SK-N-MC (cell line): Measurements from ENCODE around the gene CDH22.

Source experiments
- DNase-seq: peaks from one replicate; pipeline ENCODE4 v3.0.0-alpha.2; 2011; ENCODE audit warnings: low read depth, low spot score
- H3K27ac ChIP-seq: fragments of 200-600 bp; sonication (generic); 2 replicates; pipeline ENCODE4 v1.5.1; 2016; ENCODE audit warnings: mixed run types
- H3K36me3 ChIP-seq: fragments of 200-600 bp; sonication (generic); 2 replicates; pipeline ENCODE4 v1.6.1; 2017; ENCODE audit warnings: antibody characterized with exemption, low read length, mixed read lengths; ENCODE audit not compliant: insufficient read depth
- H3K4me3 ChIP-seq: fragments of 200-600 bp; sonication (generic); 2 replicates; pipeline ENCODE4 v1.5.1; 2016
- H3K9ac ChIP-seq: fragments of 200-600 bp; sonication (generic); 2 replicates; pipeline ENCODE4 v1.8.0; 2017; ENCODE audit warnings: mixed run types, mixed read lengths; ENCODE audit not compliant: insufficient read length
- H3K9me3 ChIP-seq: fragments of 200-600 bp; sonication (generic); 2 replicates; pipeline ENCODE4 v1.6.1; 2017; ENCODE audit warnings: low read depth, mild to moderate bottlenecking, antibody characterized with exemption, low read length, moderate library complexity, mixed read lengths
- EZH2 ChIP-seq: fragments of 200-600 bp; sonication (generic); IDR thresholded peaks from one replicate; pipeline ENCODE4 v1.6.1; 2017; ENCODE audit warnings: antibody characterized with exemption
- FOXP2 ChIP-seq: optimal IDR thresholded peaks from 2 replicates; pipeline ENCODE3; 2011; ENCODE audit warnings: mild to moderate bottlenecking, moderate library complexity; ENCODE audit not compliant: insufficient read depth; ENCODE audit errors: extremely low read length, control extremely low read depth
- POLR2AphosphoS5 ChIP-seq: IDR thresholded peaks from 2 replicates; pipeline ENCODE4 v1.6.1; 2012; ENCODE audit warnings: mild to moderate bottlenecking, low read depth, low read length, borderline replicate concordance

CDH22 gene

DNA sequence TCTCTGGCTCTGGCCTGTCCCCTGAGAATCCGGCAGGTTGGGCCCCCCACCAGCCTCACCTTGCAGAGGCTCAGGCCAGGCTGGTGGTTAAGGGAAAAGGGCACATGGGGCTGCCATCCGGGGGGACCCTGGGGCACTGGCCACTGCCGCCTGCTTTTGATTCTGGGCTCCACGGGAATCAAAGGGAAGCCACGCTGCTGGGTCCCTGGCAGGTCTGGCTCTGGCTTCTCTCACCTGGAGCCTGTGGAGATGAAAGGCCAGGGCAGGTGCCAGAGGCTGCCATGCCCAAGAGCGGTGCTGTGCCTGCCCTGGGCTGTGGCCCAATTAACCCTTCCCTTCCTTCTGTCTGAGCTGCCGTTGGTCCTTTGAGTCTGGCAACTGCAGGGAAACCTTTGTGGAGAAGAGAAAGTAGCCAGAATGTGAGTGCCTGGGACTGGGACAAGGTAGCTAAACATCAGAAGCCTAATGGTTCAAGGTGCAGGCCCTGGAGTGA lies 9.4 kb upstream of the CDH22 start:
- Histone ChIP-seq H3K9ac (no peak overlapping the region), H3K36me3 (no peaks in the 10 kb centered on the region), H3K4me3 (no peak overlapping the region), H3K9me3 (no peaks in the 10 kb centered on the region), H3K27ac (no peak overlapping the region)
- TF ChIP-seq FOXP2 (no peak), EZH2 (no peak), POLR2AphosphoS5 (no peak)
- no peak for DNase-seq

DNA sequence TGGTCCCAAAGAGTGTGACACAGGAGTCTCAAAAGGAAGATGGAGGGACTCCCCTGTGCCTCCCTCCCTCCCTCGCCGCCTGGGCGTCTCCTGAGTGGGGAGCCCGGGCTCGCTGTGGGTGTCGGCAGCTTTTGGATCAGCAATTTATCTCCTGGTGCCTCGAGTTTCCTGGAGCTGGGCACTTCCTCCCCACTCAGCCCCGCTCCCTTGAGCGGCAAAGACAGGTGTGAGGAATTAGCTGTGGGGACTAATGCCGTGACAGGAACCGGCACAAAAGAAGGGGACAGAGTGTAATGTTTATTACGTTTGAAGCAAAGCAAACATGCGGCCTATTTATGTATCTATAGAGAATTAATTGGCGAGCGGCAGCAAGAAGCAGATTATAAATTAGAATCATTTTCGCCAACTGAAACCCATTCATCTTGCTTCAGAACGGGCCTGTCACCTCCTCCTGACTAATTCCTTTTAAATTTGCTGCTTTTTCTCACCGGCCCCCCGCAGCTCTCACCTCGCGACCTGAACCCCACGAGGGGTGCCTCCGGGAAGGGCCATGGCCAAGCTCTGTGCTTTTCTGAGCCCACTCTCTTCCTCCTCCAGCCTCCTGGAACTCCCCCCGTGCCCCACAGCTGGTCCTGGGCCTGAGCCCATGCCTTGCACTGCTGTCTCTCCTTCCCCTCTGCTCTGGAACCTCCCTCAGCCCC lies 8.8 kb upstream of the CDH22 start:
- H3K36me3 ChIP-seq: no peaks in the 10 kb centered on the region
- no peak overlapping the region for H3K27ac ChIP-seq
- H3K9ac ChIP-seq: no peak overlapping the region
- H3K4me3 ChIP-seq: no peak overlapping the region
- no peak for DNase-seq
- TF ChIP-seq EZH2: no peak
- TF ChIP-seq POLR2AphosphoS5: no peak
- TF ChIP-seq FOXP2: no peak
- H3K9me3 ChIP-seq: no peaks in the 10 kb centered on the region

DNA sequence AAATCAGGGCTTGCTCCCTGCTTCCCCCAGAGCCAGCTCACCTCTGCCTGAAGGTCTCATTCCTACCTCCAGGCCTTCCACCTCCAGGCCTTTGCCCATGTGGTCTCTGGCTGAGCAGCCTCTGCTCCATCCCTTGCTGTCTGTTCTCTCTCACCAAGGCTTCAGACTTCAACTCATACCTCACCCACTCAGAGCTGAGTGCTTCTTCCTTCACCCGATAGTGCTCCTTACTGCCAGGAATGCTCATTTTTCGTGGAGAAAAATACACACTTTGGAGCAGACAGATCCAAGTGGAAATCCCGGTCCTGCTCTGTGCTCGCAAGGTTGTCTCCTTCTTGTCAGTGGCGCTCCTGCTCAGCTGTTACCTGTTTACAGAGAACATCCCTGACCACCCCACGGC lies 7.0 kb upstream of the CDH22 start:
- no peak for TF ChIP-seq FOXP2
- TF ChIP-seq POLR2AphosphoS5: no peak
- no peak for TF ChIP-seq EZH2
- no peak overlapping the region for H3K4me3 ChIP-seq
- no peak overlapping the region for H3K27ac ChIP-seq
- H3K9ac ChIP-seq: no peak overlapping the region
- DNase-seq: no peak
- no peaks in the 10 kb centered on the region for H3K36me3 ChIP-seq
- no peaks in the 10 kb centered on the region for H3K9me3 ChIP-seq

DNA sequence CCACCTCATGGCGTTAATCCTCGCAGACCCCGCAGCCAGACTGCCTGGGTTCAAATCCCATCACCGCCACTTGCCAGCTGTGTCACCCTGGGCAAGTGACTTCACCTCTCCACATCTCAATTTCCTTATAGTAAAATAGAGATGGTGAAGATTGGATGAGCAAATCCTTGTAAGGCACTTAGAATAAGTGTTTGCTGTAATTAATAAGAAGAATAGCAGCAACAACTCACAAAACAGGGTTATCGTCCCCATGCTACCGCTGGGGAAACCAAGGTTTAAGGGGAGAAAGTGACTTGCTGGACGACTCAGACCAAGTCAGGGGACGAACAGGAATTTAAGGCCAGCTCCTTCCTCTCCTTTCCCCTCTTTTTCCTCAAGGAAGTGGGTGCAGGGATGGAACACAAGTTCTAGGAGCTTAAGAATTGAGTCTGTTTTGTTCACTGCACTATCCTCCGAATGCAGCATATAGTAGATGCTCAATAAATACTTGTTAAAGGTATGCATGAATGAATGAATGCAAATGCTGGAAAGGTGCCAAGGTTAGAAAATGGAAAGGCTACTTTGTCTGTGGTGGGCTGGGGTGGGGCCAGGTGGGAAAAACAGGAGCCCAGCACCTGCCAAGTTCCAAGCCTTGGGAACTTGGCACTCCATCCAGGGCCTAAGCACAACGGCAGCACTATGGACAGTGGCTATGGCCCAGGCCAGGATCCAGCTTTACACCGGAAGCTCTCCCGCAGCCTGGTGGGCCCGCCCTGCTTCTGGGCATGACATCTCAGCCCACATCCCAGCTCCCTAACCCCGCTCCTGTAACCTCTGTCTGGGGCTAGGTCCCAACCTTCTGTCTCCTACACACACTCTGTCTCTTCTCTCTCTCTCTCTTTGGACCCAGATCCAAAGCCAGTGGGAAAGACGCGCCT lies 4.9 kb upstream of the CDH22 start:
- TF ChIP-seq EZH2 (peak; percentile 38), FOXP2 (no peak)
- H3K27ac ChIP-seq: no peak overlapping the region
- H3K36me3 ChIP-seq: no peaks in the 10 kb centered on the region
- no peaks in the 10 kb centered on the region for H3K9me3 ChIP-seq
- H3K4me3 ChIP-seq: no peak overlapping the region
- DNase-seq: no peak
- no peak overlapping the region for H3K9ac ChIP-seq

DNA sequence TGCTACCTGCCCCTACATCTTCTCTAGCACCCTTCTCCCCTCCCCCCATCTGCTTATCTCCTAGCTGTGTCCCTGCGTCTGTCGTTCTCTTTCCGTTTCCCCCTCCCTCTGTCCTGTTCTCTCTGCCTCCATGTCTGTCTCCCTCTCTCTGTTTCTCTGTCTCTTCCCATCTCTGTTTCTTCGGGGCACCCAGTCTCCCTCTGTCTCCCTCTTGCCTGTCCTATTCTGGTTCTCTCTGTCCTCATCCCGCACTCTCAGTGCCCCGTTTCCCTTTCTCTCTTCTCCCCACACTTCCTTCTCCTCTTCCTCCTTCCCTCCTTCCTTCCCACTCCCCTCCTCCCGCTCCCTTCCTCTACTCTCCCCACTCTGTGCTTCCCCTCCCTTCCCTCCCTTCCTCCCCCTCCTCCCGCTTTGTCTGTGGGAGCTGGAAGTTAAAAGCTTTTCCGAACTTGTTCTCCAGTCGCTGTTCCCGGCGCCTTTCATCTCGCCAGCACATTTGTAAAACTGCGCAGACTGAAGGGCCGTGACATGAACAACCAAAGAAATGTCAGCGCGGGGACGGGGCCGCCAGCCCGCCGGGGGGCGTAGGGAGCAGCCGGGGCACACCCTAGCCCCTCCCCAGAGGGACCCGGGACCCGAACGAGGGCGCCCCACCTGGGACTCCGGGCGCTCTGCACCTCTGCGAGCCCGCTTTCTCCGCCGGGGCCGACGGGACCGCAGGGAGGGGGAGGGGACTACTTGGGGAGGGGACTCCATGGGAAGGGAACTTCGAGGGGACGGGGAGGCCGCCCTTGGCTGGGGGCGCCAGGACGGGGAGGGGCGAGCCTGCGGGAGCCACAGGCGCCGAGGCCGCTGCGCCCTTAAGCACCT lies 4.0 kb upstream of the CDH22 start:
- H3K36me3 ChIP-seq: no peaks in the 10 kb centered on the region
- no peak for DNase-seq
- TF ChIP-seq FOXP2 (no peak), EZH2 (peak; percentile 93), POLR2AphosphoS5 (no peak)
- H3K27ac ChIP-seq: no peak overlapping the region
- H3K4me3 ChIP-seq: no peak overlapping the region
- H3K9me3 ChIP-seq: no peaks in the 10 kb centered on the region
- no peak overlapping the region for H3K9ac ChIP-seq

DNA sequence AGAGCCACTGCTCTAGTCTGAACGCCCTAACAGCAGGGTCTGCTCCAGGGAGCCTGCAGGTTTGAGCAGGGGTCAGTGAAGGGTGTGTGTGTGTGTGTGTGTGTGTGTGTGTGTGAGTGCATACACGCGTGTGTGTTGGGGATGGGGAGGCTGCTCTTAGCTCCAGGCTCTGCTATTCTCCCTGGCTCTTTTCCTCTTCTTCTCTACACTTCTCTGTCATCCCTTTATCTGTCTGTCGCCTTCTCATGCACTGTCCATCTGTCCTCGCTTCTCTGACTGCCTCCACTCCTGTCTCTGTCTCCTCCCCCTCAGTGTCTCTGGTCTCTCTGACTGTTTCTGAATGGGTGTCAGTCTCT lies 3.4 kb upstream of the CDH22 start:
- no peak for DNase-seq
- Histone ChIP-seq H3K36me3 (no peaks in the 10 kb centered on the region), H3K4me3 (no peak overlapping the region), H3K9ac (no peak overlapping the region), H3K9me3 (no peaks in the 10 kb centered on the region), H3K27ac (no peak overlapping the region)
- no peak for TF ChIP-seq FOXP2
- no peak for TF ChIP-seq POLR2AphosphoS5
- no peak for TF ChIP-seq EZH2

DNA sequence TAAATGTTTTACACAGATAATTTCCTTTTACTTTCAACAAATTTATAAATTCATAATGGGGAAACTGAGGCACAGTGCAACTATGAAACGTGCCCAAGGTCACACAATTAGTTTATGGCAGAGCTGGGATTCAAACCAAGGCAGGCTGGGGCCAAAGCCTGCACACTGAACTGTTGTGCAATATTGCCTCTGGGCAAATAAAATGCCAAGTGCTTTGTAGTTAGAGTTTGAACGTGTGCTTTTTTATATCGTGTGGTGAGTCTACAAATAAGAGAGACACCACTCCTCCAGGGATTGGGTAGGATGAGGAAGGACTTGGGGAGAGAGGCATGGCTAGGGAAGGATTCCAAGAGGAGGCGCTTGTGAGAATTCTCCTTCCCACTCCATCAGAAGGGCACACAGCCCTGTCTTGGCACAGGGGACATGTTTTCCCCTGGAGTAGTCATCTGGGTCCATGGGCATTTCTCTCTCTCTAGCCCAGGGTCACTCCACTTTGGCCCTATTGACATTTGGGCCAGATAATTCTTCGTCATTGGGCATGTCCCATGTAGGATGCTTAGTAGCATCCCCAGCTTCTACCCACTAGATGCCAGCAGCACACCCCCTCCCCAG lies 2.8 kb upstream of the CDH22 start:
- Histone ChIP-seq H3K9ac (no peak overlapping the region), H3K27ac (no peak overlapping the region), H3K9me3 (no peaks in the 10 kb centered on the region), H3K4me3 (no peak overlapping the region), H3K36me3 (no peaks in the 10 kb centered on the region)
- TF ChIP-seq FOXP2 (no peak), EZH2 (no peak), POLR2AphosphoS5 (no peak)
- no peak for DNase-seq

DNA sequence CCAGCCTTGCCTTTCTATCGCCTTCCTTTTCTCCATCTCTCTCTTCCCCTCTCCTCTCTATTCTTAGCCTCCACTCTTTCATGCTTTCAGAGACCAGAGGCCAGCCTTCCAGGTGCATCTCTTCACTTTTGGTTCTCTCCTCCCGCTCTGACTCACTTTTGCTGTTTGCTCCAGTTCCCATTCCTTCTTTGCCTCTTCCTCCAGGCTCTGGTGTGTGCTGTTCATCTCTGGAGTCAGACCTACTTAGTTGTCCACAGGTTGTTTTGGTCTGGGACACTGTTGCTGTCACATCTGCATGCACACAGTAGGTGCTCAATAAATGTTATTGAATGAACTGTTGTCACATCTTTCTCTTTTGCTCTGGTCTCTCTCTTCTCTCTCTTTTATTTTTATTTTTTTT lies 1.6 kb upstream of the CDH22 start:
- Histone ChIP-seq H3K36me3 (no peaks in the 10 kb centered on the region), H3K27ac (no peak overlapping the region), H3K9me3 (no peaks in the 10 kb centered on the region), H3K4me3 (no peak overlapping the region), H3K9ac (no peak overlapping the region)
- no peak for DNase-seq
- no peak for TF ChIP-seq FOXP2
- TF ChIP-seq EZH2: no peak
- no peak for TF ChIP-seq POLR2AphosphoS5
